GM21825 (cell line): ENCODE measurements around the gene KLHL33.

Experiments used
- ATAC-seq: cut with Tn5 transposase; IDR thresholded peaks from one replicate; pipeline ENCODE4 v1.9.1; 2021; ENCODE audit warnings: mild to moderate bottlenecking, moderate library complexity; ENCODE audit not compliant: unreplicated experiment

KLHL33 gene

DNA sequence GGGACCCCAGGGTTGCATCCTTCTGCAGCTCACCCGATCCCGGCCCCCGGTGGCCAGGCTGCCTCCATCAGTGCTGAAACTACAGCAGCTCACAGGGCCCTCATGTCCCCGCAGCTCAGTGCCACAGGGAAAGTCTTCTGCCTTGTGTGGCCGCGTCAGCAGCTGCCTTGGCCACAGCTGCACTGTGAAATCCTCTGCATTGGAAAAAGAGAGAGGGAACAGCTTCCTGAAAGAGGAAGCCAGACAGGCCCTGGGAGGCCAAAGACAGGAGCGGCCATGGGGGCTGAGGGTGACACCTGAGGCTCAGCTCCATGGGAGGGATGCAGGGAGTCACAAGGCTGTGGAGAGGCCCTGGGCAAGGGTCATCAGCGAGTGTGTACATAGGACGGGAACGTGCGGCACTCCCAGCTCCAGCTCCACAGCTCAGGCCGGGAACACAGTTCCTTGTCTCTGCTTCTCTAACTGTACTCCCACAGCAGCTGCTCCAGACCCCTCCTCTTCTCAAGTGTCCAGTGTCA, 59.8 kb downstream of the KLHL33 start:
- no peak for ATAC-seq
